GM12873 (cell line): ENCODE data around the gene RUBCNL.

Source experiments
- CTCF ChIP-seq: IDR thresholded peaks from 2 replicates; pipeline ENCODE4 v1.5.1; 2012; ENCODE audit warnings: low read depth, mild to moderate bottlenecking, moderate library complexity, low read length, control low read depth; ENCODE audit not compliant: insufficient read depth; ENCODE audit errors: missing control alignments

RUBCNL gene

GRCh38 chr13:46339035-46339666, 47.9 kb downstream of the RUBCNL start:
- TF ChIP-seq CTCF = no peak

GRCh38 chr13:46337700-46338099, 49.4 kb downstream of the RUBCNL start:
- no peak for TF ChIP-seq CTCF

- no peak for TF ChIP-seq CTCF
Observed at GRCh38 chr13:46334035-46334822, 52.8 kb downstream of the RUBCNL start.

- TF ChIP-seq CTCF = no peak
Observed at GRCh38 chr13:46332772-46333171, 54.3 kb downstream of the RUBCNL start.

- TF ChIP-seq CTCF = no peak
Observed at GRCh38 chr13:46329624-46330023, 57.4 kb downstream of the RUBCNL start.

GRCh38 chr13:46327246-46327645, 59.8 kb downstream of the RUBCNL start:
- no peak for TF ChIP-seq CTCF

GRCh38 chr13:46324976-46325375, 62.1 kb downstream of the RUBCNL start:
- TF ChIP-seq CTCF = no peak
